Measurements from ENCODE around the gene SCN7A.
A peak's percentile ranks its signal among the peaks of the same experiment; 100 is the strongest.
"Not testable (repeated sequence)": the region's sequence is repeated elsewhere in the genome, so short reads cannot be mapped to it uniquely, and the experiment has no call there.

The SCN7A gene

DNA sequence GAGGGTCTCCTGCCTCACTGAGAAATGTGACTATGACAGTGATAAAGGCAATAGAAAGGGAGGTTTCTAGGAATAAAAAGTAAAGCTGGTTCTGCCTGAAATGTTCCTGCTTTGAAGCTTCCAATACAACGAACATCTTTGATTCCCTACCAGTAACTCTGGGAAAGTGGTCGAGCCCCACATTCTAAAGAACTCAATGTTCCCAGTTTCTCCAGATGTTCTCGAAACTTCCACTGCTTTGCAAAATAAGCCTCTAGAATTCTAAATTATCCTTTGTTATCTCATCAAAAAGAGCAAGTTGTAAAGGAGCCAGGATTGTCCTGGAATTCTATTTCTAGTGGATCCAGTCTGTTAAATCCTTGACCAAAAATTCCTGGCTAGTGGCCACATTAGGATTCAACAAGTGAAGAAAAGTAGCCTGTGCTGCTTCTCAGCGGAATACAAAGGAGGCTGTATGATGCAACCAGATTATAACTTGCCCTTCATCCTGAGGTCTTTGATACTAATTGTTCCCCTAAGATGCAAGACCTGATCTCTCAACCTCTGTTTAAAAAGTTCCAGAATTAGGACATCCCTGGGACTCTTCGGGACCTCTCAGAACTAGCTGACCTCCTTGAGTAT lies 8.4 kb downstream of the SCN7A start:
- TF ChIP-seq GATA1 (IDR thresholded peaks at IDR 0.05; ENCODE audit: low read depth, low read length) (no peak), POLR2A (IDR thresholded peaks at IDR 0.05; ENCODE audit: low read length) (no peak)
- no peak for DNase-seq

- TF ChIP-seq POLR2A (IDR thresholded peaks at IDR 0.05; ENCODE audit: low read length), result no peak
- no peak for TF ChIP-seq GATA1 (IDR thresholded peaks at IDR 0.05; ENCODE audit: low read depth, low read length)
- no peak for DNase-seq
These were observed 21.7 kb downstream of the SCN7A start for GRCh38 chr2:166472332-166472731.

DNA sequence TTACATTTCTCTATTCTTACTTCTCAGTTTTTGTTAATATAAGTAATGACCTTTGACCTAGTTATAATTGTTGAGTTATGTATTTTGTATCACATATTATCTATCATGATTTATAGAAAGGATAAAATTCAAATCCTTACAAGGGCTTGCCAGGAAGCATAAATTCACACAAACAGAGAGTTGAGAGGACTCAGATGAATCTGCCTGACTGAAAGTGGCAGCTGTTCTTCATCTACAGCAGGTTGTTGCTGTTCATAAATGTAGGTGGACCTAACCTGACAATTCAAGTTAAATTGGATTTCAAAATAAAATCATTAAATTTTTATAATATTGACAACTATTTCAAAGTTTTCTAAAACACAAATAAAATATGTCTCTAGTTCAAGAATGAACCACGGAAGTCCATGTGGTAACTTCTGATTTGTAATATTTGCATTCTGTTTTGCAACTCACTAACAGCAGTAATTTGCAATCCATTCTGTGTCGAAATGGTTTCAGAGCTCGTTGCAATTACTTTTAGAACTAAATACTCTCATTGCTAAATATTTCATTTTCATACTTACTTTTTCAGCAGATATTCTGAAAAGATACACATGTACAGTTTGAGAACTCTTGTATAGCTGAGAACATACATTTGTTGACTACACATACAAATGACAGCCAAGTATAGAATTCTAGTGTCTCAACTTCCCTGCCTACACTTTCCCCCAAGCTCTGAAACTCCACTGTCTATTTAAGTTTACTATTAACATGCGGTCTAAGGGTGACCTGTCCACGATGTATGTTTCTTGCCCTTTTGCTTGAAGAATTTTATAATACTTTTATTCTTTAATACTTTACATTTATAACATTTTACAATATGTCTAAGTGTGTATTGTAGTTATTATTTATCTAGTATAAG lies 25.7 kb downstream of the SCN7A start:
- no peak for TF ChIP-seq GATA1 (IDR thresholded peaks at IDR 0.05; ENCODE audit: low read depth, low read length)
- no peak for TF ChIP-seq POLR2A (IDR thresholded peaks at IDR 0.05; ENCODE audit: low read length)
- no peak for DNase-seq

DNA sequence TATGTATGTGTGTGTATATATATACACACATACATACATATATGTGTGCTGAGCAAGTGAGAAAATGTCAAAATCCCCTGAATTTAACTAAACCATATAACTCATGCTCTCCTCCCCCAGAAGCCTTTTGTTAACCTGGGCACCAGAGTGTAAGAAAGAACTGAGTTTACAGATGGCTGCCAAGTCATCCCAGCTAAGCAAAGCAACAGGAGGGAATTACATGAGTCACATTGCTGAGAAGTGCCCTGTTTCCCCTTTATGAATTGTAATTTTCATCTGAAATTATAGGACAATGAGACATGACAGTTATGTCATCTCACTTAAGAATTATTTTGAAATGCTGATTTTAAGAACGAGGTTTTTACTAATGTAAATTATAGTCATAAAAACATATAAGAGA lies 29.9 kb downstream of the SCN7A start:
- no peak for DNase-seq
- TF ChIP-seq POLR2A (IDR thresholded peaks at IDR 0.05; ENCODE audit: low read length), result no peak
- no peak for TF ChIP-seq GATA1 (IDR thresholded peaks at IDR 0.05; ENCODE audit: low read depth, low read length)

GRCh38 chr2:166463640-166464039 lies 30.4 kb downstream of the SCN7A start:
- TF ChIP-seq GATA1 (IDR thresholded peaks at IDR 0.05; ENCODE audit: low read depth, low read length), result no peak
- TF ChIP-seq POLR2A (IDR thresholded peaks at IDR 0.05; ENCODE audit: low read length), result no peak
- no peak for DNase-seq

- DNase-seq, result no peak
- TF ChIP-seq POLR2A (IDR thresholded peaks at IDR 0.05; ENCODE audit: low read length) (no peak), GATA1 (IDR thresholded peaks at IDR 0.05; ENCODE audit: low read depth, low read length) (no peak)
These were observed 35.4 kb downstream of the SCN7A start for GRCh38 chr2:166458674-166459073.

GRCh38 chr2:166455823-166456222 lies 38.2 kb downstream of the SCN7A start:
- not testable (repeated sequence) for DNase-seq

DNA sequence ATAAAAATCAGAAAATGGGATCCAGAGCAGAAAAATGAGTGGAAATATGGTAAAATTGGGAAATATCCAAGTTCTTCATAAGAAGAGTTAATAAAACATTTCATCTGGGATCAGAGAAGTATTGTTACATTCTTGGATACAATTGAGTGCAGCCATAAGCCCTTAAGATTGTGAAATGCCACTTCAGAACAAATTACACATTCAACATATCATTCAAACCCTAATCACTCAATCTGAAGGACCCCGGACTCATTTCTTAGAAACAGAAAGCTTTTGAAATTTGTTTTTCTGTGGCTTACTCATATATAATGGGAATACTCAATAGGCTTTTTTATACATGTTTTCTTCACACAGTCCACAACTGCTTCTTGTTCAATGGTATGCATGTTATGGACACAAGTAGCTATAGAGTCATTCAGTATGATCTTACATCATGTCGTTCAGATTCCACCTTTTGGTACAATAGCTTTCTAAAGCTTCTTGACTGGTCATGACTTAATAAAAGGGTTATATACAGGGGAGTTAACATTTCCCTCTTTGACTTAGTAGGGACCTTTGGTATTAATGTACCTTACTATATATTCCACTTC lies 39.9 kb downstream of the SCN7A start:
- TF ChIP-seq GATA1 (IDR thresholded peaks at IDR 0.05; ENCODE audit: low read depth, low read length) (no peak), POLR2A (IDR thresholded peaks at IDR 0.05; ENCODE audit: low read length) (no peak)
- DNase-seq, result no peak

DNA sequence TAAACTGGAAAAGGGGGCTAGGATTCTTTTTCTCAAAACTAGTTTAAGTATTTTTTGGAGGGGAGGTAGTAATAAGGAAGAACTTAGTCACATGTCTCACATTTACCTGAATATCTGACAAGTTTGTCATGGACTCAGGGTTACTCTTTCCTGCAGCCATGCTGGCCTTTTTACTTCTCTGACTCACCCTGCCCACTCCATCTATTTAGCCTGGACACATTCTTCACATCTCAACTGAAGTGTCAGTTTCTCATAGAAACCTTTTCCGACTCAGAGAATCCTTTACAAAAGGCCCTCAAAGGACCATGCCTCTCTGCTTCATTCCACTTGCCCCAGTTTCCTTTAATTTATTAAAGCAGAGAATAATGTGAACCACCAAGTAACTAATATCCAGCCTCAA lies 42.6 kb downstream of the SCN7A start:
- DNase-seq, result no peak
- TF ChIP-seq POLR2A (IDR thresholded peaks at IDR 0.05; ENCODE audit: low read length), result no peak

- no peak for TF ChIP-seq POLR2A (IDR thresholded peaks at IDR 0.05; ENCODE audit: low read length)
- TF ChIP-seq GATA1 (IDR thresholded peaks at IDR 0.05; ENCODE audit: low read depth, low read length), result no peak
- DNase-seq, result no peak
These were observed 44.6 kb downstream of the SCN7A start for GRCh38 chr2:166449439-166449838.

DNA sequence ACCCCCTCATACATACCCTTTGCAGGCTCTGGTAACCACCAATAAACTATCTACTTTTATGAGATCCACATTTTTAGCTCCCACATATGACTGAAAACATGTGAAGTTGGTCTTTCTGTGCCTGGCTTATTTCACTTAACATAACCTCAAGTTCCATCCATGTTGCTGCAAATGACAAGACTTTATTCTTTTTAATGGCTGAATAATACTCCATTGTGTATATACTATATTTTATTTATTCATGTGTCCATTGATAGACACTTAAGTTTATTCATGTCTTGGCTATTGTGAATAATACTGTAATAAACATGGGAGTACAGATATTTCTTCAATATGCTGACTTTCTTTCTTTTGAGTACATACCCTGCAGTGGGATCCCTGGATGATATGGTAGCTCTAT lies 45.9 kb downstream of the SCN7A start:
- no peak for DNase-seq
- TF ChIP-seq GATA1 (IDR thresholded peaks at IDR 0.05; ENCODE audit: low read depth, low read length) (no peak), POLR2A (IDR thresholded peaks at IDR 0.05; ENCODE audit: low read length) (no peak)

- TF ChIP-seq GATA1 (IDR thresholded peaks at IDR 0.05; ENCODE audit: low read depth, low read length) (no peak), POLR2A (IDR thresholded peaks at IDR 0.05; ENCODE audit: low read length) (no peak)
- DNase-seq, result no peak
These were observed 49.7 kb downstream of the SCN7A start for GRCh38 chr2:166444306-166444705.

GRCh38 chr2:166440313-166440712 lies 53.7 kb downstream of the SCN7A start:
- no peak for DNase-seq
- TF ChIP-seq POLR2A (IDR thresholded peaks at IDR 0.05; ENCODE audit: low read length) (no peak), GATA1 (IDR thresholded peaks at IDR 0.05; ENCODE audit: low read depth, low read length) (no peak)

- TF ChIP-seq GATA1 (IDR thresholded peaks at IDR 0.05; ENCODE audit: low read depth, low read length) (no peak), POLR2A (IDR thresholded peaks at IDR 0.05; ENCODE audit: low read length) (no peak)
- DNase-seq, result peak in 1 of 2 experiments; percentile 3
These were observed 55.0 kb downstream of the SCN7A start for GRCh38 chr2:166439078-166439477.

DNA sequence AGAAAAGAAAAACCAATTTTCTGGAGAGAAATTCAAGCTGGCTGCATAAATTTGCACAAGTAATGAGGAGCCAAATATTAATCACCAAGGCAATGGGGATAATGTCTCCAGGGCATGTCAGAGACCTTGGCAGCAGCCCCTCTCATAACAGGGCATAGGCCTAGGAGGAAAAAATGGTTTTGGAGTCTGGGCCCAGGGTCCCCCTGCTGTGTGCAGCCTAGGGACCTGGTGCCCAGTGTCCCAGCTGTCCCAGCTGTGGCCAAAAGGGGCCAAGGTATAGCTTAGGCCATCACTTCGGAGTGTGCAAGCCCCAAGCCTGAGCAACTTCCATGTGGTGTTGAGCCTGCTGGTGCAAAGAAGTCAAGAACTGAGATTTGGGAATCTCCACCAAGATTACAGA lies 57.1 kb downstream of the SCN7A start:
- DNase-seq, result no peak
- TF ChIP-seq GATA1 (IDR thresholded peaks at IDR 0.05; ENCODE audit: low read depth, low read length) (no peak), POLR2A (IDR thresholded peaks at IDR 0.05; ENCODE audit: low read length) (no peak)
